Activated naive CD8-positive, alpha-beta T cell (primary cell): ENCODE measurements around the gene NENF.
"Not testable (repeated sequence)": the region's sequence is repeated elsewhere in the genome, so short reads cannot be mapped to it uniquely, and the experiment has no call there.

Experiments
- H3K27ac Mint-ChIP-seq: one replicate; pipeline ENCODE4 v1.8.0; 2021; ENCODE audit warnings: mixed read lengths
- H3K27me3 Mint-ChIP-seq: one replicate; pipeline ENCODE4 v1.8.0; 2021; ENCODE audit warnings: mixed read lengths
- H3K36me3 Mint-ChIP-seq: one replicate; pipeline ENCODE4 v1.8.0; 2021; ENCODE audit warnings: mixed read lengths
- H3K4me1 Mint-ChIP-seq: one replicate; pipeline ENCODE4 v1.8.0; 2021; ENCODE audit warnings: low read depth, mixed read lengths
- H3K4me3 Mint-ChIP-seq: one replicate; pipeline ENCODE4 v1.8.0; 2021; ENCODE audit warnings: mild to moderate bottlenecking, mixed read lengths
- H3K9me3 Mint-ChIP-seq: one replicate; pipeline ENCODE4 v1.8.0; 2021; ENCODE audit warnings: low read depth, mixed read lengths

The NENF gene

GRCh38 chr1:212478467-212479025 lies 45.8 kb downstream of the NENF start:
- Mint-ChIP-seq H3K4me3 (no peak overlapping the region), H3K4me1 (peaks cover 11% of the 10 kb centered on the region), H3K36me3 (no peaks in the 10 kb centered on the region), H3K9me3 (no peaks in the 10 kb centered on the region), H3K27ac (no peak overlapping the region), H3K27me3 (peaks cover 1% of the 10 kb centered on the region)

GRCh38 chr1:212479188-212479587 lies 46.5 kb downstream of the NENF start:
- Mint-ChIP-seq H3K27ac (peak overlapping the region; percentile 54), H3K9me3 (no peaks in the 10 kb centered on the region), H3K4me3 (no peak overlapping the region), H3K4me1 (peaks cover 11% of the 10 kb centered on the region), H3K36me3 (no peaks in the 10 kb centered on the region), H3K27me3 (peaks cover 1% of the 10 kb centered on the region)

GRCh38 chr1:212480711-212481437 lies 48.2 kb downstream of the NENF start:
- H3K4me1 Mint-ChIP-seq, result peaks cover 11% of the 10 kb centered on the region
- H3K27me3 Mint-ChIP-seq, H3K27ac Mint-ChIP-seq, H3K9me3 Mint-ChIP-seq, H3K4me3 Mint-ChIP-seq, H3K36me3 Mint-ChIP-seq: not testable (repeated sequence)

- no peaks in the 10 kb centered on the region for H3K36me3 Mint-ChIP-seq
- peaks cover 11% of the 10 kb centered on the region for H3K4me1 Mint-ChIP-seq
- peaks cover 1% of the 10 kb centered on the region for H3K27me3 Mint-ChIP-seq
- H3K9me3 Mint-ChIP-seq, result no peaks in the 10 kb centered on the region
- no peak overlapping the region for H3K4me3 Mint-ChIP-seq
- H3K27ac Mint-ChIP-seq, result no peak overlapping the region
Measured at GRCh38 chr1:212481438-212481767, 48.7 kb downstream of the NENF start.

GRCh38 chr1:212482006-212482636 lies 49.4 kb downstream of the NENF start:
- H3K4me1 Mint-ChIP-seq, result peaks cover 9% of the 10 kb centered on the region
- H3K4me3 Mint-ChIP-seq, result no peak overlapping the region
- H3K36me3 Mint-ChIP-seq, result no peaks in the 10 kb centered on the region
- no peak overlapping the region for H3K27ac Mint-ChIP-seq
- H3K9me3 Mint-ChIP-seq, result no peaks in the 10 kb centered on the region
- H3K27me3 Mint-ChIP-seq, result peaks cover 1% of the 10 kb centered on the region

- Mint-ChIP-seq H3K4me1 (peaks cover 6% of the 10 kb centered on the region), H3K27ac (no peak overlapping the region), H3K4me3 (no peak overlapping the region), H3K27me3 (peaks cover 1% of the 10 kb centered on the region), H3K36me3 (no peaks in the 10 kb centered on the region), H3K9me3 (no peaks in the 10 kb centered on the region)
Measured at GRCh38 chr1:212482637-212483441, 50.1 kb downstream of the NENF start.

- Mint-ChIP-seq H3K4me3 (no peak overlapping the region), H3K36me3 (no peaks in the 10 kb centered on the region), H3K27me3 (no peaks in the 10 kb centered on the region), H3K4me1 (peaks cover 2% of the 10 kb centered on the region), H3K9me3 (no peaks in the 10 kb centered on the region), H3K27ac (no peak overlapping the region)
Measured at GRCh38 chr1:212484701-212485570, 52.2 kb downstream of the NENF start.

GRCh38 chr1:212485571-212485912 lies 52.8 kb downstream of the NENF start:
- Mint-ChIP-seq H3K27me3 (no peaks in the 10 kb centered on the region), H3K27ac (no peak overlapping the region), H3K4me3 (no peak overlapping the region), H3K9me3 (no peaks in the 10 kb centered on the region), H3K4me1 (peaks cover 2% of the 10 kb centered on the region), H3K36me3 (no peaks in the 10 kb centered on the region)

GRCh38 chr1:212485913-212486618 lies 53.3 kb downstream of the NENF start:
- Mint-ChIP-seq H3K27me3 (no peaks in the 10 kb centered on the region), H3K27ac (no peak overlapping the region), H3K36me3 (no peaks in the 10 kb centered on the region), H3K9me3 (no peaks in the 10 kb centered on the region), H3K4me3 (no peak overlapping the region), H3K4me1 (no peaks in the 10 kb centered on the region)

- no peak overlapping the region for H3K4me3 Mint-ChIP-seq
- no peaks in the 10 kb centered on the region for H3K9me3 Mint-ChIP-seq
- H3K4me1 Mint-ChIP-seq, result no peaks in the 10 kb centered on the region
- no peaks in the 10 kb centered on the region for H3K27me3 Mint-ChIP-seq
- H3K36me3 Mint-ChIP-seq, result no peaks in the 10 kb centered on the region
- H3K27ac Mint-ChIP-seq, result no peak overlapping the region
Measured at GRCh38 chr1:212486619-212486975, 53.9 kb downstream of the NENF start.

- Mint-ChIP-seq H3K4me1 (no peaks in the 10 kb centered on the region), H3K27ac (no peak overlapping the region), H3K36me3 (no peaks in the 10 kb centered on the region), H3K9me3 (no peaks in the 10 kb centered on the region), H3K27me3 (no peaks in the 10 kb centered on the region), H3K4me3 (no peak overlapping the region)
Measured at GRCh38 chr1:212487286-212487685, 54.6 kb downstream of the NENF start.

- H3K27ac Mint-ChIP-seq, result no peak overlapping the region
- H3K27me3 Mint-ChIP-seq, result no peaks in the 10 kb centered on the region
- no peaks in the 10 kb centered on the region for H3K4me1 Mint-ChIP-seq
- no peaks in the 10 kb centered on the region for H3K9me3 Mint-ChIP-seq
- no peaks in the 10 kb centered on the region for H3K36me3 Mint-ChIP-seq
- H3K4me3 Mint-ChIP-seq, result no peak overlapping the region
Measured at GRCh38 chr1:212487774-212488435, 55.2 kb downstream of the NENF start.

- Mint-ChIP-seq H3K4me1 (no peaks in the 10 kb centered on the region), H3K9me3 (no peaks in the 10 kb centered on the region), H3K27me3 (no peaks in the 10 kb centered on the region), H3K4me3 (no peak overlapping the region), H3K27ac (no peak overlapping the region), H3K36me3 (no peaks in the 10 kb centered on the region)
Measured at GRCh38 chr1:212488436-212489283, 55.9 kb downstream of the NENF start.
